GM13976 (cell line): ENCODE data around the gene RHOBTB3.

ENCODE experiments used
- DNase-seq: peaks from one replicate; pipeline ENCODE4 v3.0.0; 2012; ENCODE audit warnings: low spot score
- in situ Hi-C: fragments of 300-500 bp; cut with MboI; formaldehyde crosslinking; loops from one replicate; pipeline ENCODE4 v1.12.0; 2022; ENCODE audit warnings: low sequenced_read_pairs, mixed read lengths, inconsistent platforms; ENCODE audit not compliant: unreplicated experiment
- TF ChIP-seq, protein P1 (sequence below): IDR thresholded peaks from 2 replicates; pipeline ENCODE4 v1.5.1; 2012; ENCODE audit warnings: borderline replicate concordance, mild to moderate bottlenecking; ENCODE audit not compliant: insufficient read depth; ENCODE audit errors: extremely low read depth, missing control alignments, control extremely low read depth

RHOBTB3 gene

DNA sequence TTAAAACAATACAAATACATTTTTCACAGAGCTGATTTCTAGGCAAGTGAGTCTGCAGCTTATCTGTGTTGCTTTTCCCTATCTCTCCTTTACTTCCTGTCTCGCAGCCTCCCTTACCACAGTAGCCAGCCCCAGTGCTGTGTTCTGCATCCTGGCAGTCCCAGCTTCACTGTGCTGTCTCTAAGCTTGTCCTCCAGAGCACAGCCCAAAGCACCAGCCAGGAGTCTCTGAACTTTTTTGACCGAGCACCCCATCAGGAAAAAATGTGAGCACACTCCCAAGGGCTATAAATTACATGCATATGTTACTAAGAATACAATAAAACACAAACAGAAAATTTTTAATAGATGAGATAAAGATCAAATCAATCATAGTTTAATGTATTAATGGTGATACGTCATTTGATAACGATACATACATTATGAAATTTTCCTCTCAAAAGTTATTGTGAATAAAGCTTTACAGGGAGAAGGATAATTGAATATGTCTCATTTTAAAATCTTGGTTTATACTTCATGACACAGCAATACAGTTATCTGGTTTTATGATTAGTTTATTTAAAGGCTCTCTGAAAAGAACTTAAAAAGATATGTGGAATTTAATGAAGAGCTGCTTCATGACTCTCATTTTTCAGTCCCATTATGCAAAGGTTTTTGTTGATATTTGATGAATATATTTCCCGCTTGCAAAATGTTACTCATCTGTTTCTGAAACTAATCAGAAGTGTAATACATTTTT is 7.3 kb upstream of the RHOBTB3 start:
- DNase-seq = no peak
- TF ChIP-seq, protein P1, sequence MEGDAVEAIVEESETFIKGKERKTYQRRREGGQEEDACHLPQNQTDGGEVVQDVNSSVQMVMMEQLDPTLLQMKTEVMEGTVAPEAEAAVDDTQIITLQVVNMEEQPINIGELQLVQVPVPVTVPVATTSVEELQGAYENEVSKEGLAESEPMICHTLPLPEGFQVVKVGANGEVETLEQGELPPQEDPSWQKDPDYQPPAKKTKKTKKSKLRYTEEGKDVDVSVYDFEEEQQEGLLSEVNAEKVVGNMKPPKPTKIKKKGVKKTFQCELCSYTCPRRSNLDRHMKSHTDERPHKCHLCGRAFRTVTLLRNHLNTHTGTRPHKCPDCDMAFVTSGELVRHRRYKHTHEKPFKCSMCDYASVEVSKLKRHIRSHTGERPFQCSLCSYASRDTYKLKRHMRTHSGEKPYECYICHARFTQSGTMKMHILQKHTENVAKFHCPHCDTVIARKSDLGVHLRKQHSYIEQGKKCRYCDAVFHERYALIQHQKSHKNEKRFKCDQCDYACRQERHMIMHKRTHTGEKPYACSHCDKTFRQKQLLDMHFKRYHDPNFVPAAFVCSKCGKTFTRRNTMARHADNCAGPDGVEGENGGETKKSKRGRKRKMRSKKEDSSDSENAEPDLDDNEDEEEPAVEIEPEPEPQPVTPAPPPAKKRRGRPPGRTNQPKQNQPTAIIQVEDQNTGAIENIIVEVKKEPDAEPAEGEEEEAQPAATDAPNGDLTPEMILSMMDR = no peak
- in situ Hi-C loops = no loop called here

DNA sequence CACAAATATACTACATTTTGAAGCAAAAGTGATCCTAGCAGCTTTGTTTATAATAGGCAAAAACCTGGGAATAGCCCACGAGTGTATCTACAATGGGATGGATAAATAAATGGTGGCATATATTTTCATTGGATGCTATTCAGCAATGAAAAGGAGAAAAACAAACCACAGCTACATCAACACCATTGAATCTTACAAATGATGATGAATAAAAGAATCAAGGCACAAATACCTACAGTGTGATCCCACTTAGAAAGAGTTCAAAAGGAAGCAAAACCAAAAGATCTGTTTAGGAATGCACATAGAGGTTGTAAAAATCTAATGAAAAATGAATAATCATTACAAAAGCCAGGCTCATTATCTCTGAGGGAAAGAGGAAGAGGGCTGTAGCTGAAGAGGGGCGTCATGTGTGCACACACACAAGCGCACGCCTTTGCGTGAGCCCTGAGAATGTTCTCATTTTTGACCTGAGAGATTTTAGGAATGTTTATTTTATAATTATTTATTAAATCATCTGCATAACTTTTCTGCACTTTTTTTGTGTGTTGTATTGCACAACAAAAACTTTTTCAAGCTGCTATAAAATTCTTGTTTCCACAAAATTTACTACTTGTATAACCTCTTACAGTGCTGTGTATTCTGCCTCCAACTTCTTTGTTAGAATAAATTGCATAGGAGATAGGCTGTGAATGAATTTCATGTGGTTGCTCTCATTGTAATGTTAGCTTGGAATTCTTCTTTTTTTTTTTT is 5.9 kb upstream of the RHOBTB3 start:
- DNase-seq = no peak

DNA sequence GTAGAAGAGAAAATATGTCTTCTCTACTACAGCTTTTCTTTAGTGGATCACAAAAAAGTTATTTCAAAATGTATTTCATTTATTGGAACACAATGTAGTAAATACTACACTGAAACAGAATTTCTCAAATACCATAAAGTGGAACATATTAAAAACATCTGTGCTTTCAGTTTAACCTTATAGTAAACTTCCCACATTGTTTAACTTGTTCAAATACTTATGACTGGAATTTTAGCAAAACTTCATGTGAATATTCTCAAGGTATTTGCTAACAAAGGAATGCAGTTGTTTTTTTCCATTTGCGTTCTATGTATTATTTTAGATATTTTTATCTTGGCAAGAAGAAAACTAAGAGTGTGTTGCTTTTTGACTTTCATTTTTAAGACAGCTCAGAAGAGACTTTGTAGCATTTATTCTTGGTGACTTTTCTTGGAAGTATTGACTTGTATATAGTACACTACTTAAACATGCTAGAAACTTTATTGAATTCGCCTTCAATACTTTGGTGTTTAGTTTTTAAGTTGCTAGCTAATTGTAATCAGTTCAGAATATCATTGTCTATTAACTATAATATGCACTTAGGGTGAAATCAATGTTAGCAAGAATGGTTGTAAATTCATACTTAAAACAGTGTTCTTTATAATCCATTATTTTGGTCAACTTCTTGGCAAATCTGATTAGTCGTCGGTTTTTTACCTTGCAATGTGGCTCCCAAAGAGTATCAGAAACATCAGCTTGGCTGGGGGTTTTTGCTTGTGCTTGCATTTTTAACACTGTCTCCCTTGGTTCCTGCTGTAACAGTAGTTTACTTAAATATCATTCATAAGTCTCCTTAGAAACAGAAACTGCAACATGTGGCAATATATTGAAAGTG is 5.0 kb upstream of the RHOBTB3 start:
- TF ChIP-seq, protein P1 = no peak
- in situ Hi-C loops = no loop called here
- peak; percentile 22 for DNase-seq

More for the DNA sequence above, 5.9 kb upstream of the RHOBTB3 start:
- in situ Hi-C loops = no loop called here
- TF ChIP-seq, protein P1 = no peak

DNA sequence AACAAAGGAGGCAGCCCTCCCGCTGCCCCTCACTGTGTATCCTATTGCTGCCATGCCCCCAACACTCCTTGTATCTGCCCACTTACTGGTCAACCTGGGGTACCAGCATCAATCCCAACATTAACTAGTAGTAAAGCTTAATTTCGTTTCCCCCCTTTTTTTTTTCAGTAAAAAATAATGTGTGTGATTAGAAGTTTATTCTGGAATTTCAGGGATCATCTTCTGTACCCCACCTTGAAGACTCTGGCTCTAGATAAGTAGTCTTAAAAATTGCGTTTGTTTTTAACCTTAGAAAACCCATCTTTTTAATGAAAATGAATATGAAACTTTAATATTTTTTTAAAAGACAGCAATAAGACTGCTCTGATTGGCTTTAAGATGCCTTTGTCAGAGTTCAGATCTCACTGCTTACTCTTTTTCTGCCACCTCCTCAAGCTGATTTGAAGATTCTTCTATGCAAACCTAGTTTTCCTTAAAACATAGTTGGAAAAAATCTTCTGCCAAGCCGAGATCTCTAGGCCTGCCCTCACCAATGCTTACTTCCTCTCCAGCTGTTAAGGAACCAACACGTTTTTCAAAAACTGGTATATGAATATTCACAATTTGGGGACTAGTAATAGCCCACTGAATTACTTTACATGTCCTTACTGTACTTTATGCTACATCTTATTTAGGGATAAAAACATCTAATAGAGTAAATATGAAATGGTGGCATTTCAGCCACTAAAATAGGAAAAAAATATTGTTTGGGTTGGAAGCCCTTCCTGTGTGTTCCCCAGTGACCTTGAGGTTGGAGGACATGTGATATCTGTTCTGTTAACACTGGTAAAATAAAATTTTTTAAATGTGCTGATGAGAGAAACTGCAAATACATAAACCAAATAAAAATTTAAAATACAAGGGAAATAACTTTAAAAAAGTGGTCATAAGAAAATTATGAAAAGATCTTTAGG is 4.0 kb upstream of the RHOBTB3 start:
- DNase-seq = no peak
- in situ Hi-C loops = no loop called here
- TF ChIP-seq, protein P1 = no peak

DNA sequence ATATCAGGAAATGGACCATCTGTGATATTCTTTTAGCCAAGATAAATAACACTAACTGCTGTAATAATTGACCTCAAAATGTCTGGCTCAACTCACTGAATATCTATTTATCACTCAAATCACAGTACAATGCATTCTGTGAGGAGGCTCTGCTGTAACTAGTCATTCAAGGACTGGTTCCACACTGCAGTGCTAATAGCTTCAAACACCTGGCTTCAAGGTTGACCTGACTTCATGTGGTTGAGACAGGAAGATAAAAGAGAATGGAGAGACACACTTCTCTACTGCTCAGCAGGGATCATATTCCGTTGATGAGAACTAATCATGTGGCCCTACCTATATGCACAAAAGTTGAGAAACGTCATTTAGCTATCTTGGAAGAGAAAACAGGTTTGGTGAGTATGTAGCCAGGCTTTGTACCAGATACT is 3.4 kb upstream of the RHOBTB3 start:
- TF ChIP-seq, protein P1 = no peak
- DNase-seq = no peak
- in situ Hi-C loops = no loop called here
